Measurements from ENCODE around the gene SERPINB5.
A peak's percentile ranks its signal among the peaks of the same experiment; 100 is the strongest.
"Not testable (repeated sequence)": the region's sequence is repeated elsewhere in the genome, so short reads cannot be mapped to it uniquely, and the experiment has no call there.

The SERPINB5 gene

GRCh38 chr18:63476668-63477067 is at the start of gene SERPINB5:
Gene SERPINB5, plus strand, starts transcription at chr18:63476958. Its CDS starts 7,471 bp downstream, at chr18:63484429.
- no peak for DNase-seq

- no peak for DNase-seq
Measured at GRCh38 chr18:63427558-63427957, 49.2 kb upstream of the SERPINB5 start.

- DNase-seq, result no peak
Measured at GRCh38 chr18:63430526-63430925, 46.2 kb upstream of the SERPINB5 start.

- DNase-seq, result no peak
Measured at GRCh38 chr18:63431180-63431579, 45.6 kb upstream of the SERPINB5 start.

- DNase-seq, result no peak
Measured at GRCh38 chr18:63433334-63433866, 43.4 kb upstream of the SERPINB5 start.

GRCh38 chr18:63438181-63438580 is 38.6 kb upstream of the SERPINB5 start:
- DNase-seq, result no peak

- DNase-seq, result peak; percentile 49
Measured at GRCh38 chr18:63439334-63439733, 37.4 kb upstream of the SERPINB5 start.

- no peak for DNase-seq
Measured at GRCh38 chr18:63440219-63440618, 36.5 kb upstream of the SERPINB5 start.

GRCh38 chr18:63440881-63441280 is 35.9 kb upstream of the SERPINB5 start:
- no peak for DNase-seq

GRCh38 chr18:63443829-63444228 is 32.9 kb upstream of the SERPINB5 start:
- no peak for DNase-seq

- DNase-seq, result no peak
Measured at GRCh38 chr18:63444580-63444979, 32.2 kb upstream of the SERPINB5 start.

- no peak for DNase-seq
Measured at GRCh38 chr18:63445037-63445436, 31.7 kb upstream of the SERPINB5 start.

GRCh38 chr18:63446266-63446665 is 30.5 kb upstream of the SERPINB5 start:
- DNase-seq, result no peak

- DNase-seq, result no peak
Measured at GRCh38 chr18:63447066-63447465, 29.7 kb upstream of the SERPINB5 start.

GRCh38 chr18:63449426-63449825 is 27.3 kb upstream of the SERPINB5 start:
- DNase-seq, result no peak

- DNase-seq, result no peak
Measured at GRCh38 chr18:63451799-63452660, 24.7 kb upstream of the SERPINB5 start.

GRCh38 chr18:63452751-63453150 is 24.0 kb upstream of the SERPINB5 start:
- not testable (repeated sequence) for DNase-seq

- DNase-seq, result no peak
Measured at GRCh38 chr18:63454497-63454896, 22.3 kb upstream of the SERPINB5 start.

- DNase-seq, result no peak
Measured at GRCh38 chr18:63457977-63458376, 18.8 kb upstream of the SERPINB5 start.

GRCh38 chr18:63460414-63460813 is 16.3 kb upstream of the SERPINB5 start:
- DNase-seq, result no peak

GRCh38 chr18:63464434-63464833 is 12.3 kb upstream of the SERPINB5 start:
- no peak for DNase-seq

- no peak for DNase-seq
Measured at GRCh38 chr18:63465059-63465458, 11.7 kb upstream of the SERPINB5 start.

GRCh38 chr18:63467699-63468098 is 9.1 kb upstream of the SERPINB5 start:
- no peak for DNase-seq

- no peak for DNase-seq
Measured at GRCh38 chr18:63468575-63468974, 8.2 kb upstream of the SERPINB5 start.

- DNase-seq, result no peak
Measured at GRCh38 chr18:63470751-63471150, 6.0 kb upstream of the SERPINB5 start.
